Dendritic cell treated with granulocyte-macrophage colony-stimulating factor and Interleukin-4, amounts not matched to agents 40 ng/mL and 50 ng/mL, for 4 days (primary cell): ENCODE data around the gene POLR1H.
A peak's percentile ranks its signal among the peaks of the same experiment; 100 is the strongest.

Experiments
- H3K27ac Mint-ChIP-seq: one replicate; pipeline ENCODE4 v1.8.0; 2022; ENCODE audit warnings: mild to moderate bottlenecking, mixed read lengths
- H3K27me3 Mint-ChIP-seq: one replicate; pipeline ENCODE4 v1.8.0; 2022; ENCODE audit warnings: mild to moderate bottlenecking, mixed read lengths
- H3K36me3 Mint-ChIP-seq: one replicate; pipeline ENCODE4 v1.8.0; 2022; ENCODE audit warnings: low read depth, mixed read lengths
- H3K4me1 Mint-ChIP-seq: one replicate; pipeline ENCODE4 v1.8.0; 2022; ENCODE audit warnings: low read depth, mixed read lengths
- H3K4me3 Mint-ChIP-seq: one replicate; pipeline ENCODE4 v1.8.0; 2022; ENCODE audit warnings: mild to moderate bottlenecking, moderate library complexity, mixed read lengths
- H3K9me3 Mint-ChIP-seq: one replicate; pipeline ENCODE4 v1.8.0; 2022; ENCODE audit warnings: mixed read lengths
- intact Hi-C: fragments of 100-400 bp; cut with micrococcal nuclease; formaldehyde crosslinking; loops from one replicate; pipeline ENCODE4 v1.15.0; 2022

The POLR1H gene

DNA sequence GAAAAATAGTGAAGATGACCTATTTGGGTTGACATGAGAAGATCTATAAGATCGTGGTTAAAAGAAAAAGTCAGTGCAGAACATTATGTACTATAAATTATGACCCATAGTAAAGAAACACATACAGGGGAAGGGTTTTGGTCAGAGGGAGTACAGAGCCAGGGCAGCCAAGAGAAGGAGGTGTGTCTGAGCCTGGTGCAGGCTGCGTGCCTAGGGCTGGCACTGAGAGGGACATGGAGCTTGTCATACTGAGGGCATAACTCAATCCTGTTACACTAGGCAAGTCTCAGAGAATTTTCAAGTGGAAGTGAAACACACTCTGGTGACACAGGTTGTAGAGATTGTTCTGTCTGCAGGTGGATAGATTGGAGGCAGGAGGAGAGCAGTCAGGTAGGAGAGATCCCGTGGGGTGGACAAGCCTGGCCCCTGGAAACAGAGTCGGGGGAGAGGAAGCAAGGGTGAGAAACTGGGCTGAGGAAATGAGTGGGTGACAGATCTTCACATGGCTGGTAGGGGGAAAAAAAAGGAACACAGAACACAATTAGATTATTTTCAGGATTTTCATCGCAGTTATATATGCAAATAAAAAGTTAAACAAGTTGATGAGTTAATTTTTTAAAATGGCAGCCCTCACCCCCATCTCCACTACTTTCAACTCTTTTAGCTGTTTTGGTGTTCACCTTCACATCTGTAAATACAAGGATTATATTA, 33.0 kb downstream of the POLR1H start:
- Mint-ChIP-seq H3K4me3 (no peak overlapping the region), H3K27ac (no peak overlapping the region), H3K4me1 (peaks cover 6% of the 10 kb centered on the region), H3K36me3 (no peaks in the 10 kb centered on the region), H3K9me3 (no peaks in the 10 kb centered on the region), H3K27me3 (peaks cover 83% of the 10 kb centered on the region)
- intact Hi-C loops: no loop called here

DNA sequence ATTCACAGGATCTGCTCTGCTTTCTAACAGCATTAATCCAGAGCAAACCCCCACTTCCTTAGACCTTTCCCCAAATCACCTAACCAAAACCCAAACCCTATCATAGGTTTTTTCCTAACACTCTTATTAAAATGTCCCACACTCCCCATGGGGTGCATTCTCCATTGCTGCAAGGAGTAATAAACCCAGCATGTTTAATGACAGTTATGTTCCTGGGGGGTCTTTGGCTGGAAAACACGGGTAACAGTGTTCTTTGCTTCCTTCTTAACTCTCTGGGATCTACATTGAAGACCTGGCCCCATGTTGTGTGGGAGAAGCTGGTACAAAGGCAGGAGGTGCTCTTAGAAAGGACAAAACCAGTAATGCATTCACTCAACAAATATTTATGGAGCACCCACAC, 35.8 kb downstream of the POLR1H start:
- no peaks in the 10 kb centered on the region for H3K9me3 Mint-ChIP-seq
- peaks cover 24% of the 10 kb centered on the region for H3K4me1 Mint-ChIP-seq
- no peak overlapping the region for H3K4me3 Mint-ChIP-seq
- intact Hi-C loops: no loop called here
- H3K36me3 Mint-ChIP-seq: no peaks in the 10 kb centered on the region
- H3K27ac Mint-ChIP-seq: no peak overlapping the region
- peaks cover 86% of the 10 kb centered on the region for H3K27me3 Mint-ChIP-seq

DNA sequence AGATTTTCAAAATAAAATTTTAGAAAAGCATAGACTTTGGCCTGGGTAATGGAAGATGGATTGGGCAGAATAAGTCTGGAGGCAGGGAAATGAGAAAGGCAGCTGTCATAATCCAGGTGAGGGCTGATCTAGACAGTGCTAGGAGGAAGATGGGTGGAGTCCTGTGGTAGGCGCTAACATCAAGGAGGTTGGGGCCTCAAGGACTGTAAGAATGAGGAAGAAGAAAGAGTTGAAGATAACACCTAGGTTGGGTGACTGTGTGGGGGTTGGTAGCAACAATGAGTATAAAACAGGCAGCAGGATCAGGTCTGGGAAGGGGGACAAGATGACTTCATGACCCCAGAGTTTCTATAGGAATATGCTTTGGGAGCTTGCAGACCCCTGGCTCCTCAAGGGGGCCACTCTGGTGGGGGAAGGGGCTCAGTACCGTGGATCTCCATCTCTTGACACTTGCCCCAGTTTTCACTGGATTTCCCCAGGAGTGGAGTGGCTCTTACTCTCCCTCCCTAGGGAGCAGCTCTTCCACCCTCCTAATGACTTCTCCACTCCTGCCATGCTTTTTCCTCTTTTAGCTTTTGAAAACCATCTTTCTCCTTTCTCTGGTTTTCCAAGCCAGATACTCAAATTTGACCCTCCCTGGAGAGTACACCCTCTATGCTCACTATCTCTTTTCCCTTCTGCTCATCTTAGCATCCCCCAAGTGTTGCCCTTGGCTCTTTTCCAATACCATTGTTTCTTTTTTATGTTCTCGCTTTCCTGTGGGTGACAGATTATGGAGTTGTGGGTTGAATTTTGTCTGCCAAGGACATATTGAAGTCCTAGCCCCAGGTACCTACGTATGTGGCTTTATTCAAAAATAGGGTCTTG, 37.1 kb downstream of the POLR1H start:
- Mint-ChIP-seq H3K4me1 (peaks cover 37% of the 10 kb centered on the region), H3K4me3 (no peak overlapping the region), H3K27me3 (peaks cover 75% of the 10 kb centered on the region), H3K36me3 (no peaks in the 10 kb centered on the region), H3K27ac (no peak overlapping the region), H3K9me3 (no peaks in the 10 kb centered on the region)
- intact Hi-C loops: no loop called here

DNA sequence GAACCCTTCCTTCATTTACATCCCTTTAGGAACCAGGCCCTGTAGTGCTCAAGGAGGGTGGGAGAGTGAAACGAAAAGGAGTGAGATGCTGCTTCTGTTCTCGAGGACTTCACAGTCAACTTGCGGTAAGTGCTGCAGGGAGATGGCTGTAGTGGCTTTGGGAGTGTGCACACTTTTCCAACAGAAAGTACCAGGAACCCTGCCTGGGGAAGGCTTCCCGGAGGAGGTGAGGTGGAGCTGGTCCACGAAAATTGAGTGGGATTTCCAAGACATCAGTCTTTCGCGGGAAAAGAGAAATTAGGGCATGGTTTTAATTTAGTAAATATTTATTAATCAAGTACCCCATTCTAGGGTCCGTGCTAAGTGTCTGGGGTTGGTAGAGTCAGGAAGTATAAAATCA, 39.1 kb downstream of the POLR1H start:
- intact Hi-C loops: no loop called here
- Mint-ChIP-seq H3K4me3 (peak overlapping the region; percentile 46), H3K36me3 (no peaks in the 10 kb centered on the region), H3K27ac (no peak overlapping the region), H3K4me1 (peaks cover 38% of the 10 kb centered on the region), H3K9me3 (no peaks in the 10 kb centered on the region), H3K27me3 (peaks cover 78% of the 10 kb centered on the region)

DNA sequence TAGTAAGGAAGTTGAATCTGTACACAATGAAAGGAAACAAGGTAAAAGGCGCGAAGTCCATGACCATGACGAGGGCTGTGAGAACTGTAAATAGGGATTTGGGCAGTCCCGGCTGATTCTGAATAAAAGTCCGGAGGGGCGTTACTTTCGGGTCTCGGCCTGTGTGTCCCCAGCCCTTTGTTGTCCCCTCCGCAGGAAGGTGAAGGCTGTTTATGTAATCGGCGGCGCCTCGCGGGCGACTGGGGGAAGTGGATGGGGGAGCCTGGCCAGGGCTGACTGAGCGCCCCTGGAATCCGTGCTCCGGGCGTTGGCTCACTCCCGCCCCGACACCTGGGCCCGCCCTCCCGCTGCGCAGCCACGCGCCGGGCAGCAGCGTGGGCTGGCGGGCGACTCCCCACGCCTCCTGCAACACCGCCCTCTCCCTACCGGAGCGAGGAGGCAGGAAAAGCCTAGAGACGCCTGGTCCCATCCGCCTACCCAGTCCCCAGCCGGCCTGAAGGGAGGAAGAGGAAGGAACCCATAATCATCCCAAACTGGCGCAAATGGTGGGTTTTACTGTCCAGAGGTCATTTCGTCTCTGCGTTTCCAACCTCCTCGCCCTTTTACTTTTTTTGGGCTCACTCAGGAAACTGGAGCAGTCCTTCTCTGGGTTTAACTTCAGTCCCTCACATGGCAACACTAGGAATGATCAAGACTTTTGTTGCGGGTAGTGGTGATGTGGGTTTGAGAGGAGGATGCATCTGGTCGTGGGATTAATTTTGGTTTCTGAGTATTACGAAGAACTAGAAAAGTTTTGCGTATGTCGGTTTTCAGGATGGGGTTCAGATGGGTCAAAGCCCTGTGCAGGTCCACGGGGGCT, 39.7 kb downstream of the POLR1H start:
- H3K4me1 Mint-ChIP-seq: peaks cover 38% of the 10 kb centered on the region
- peaks cover 74% of the 10 kb centered on the region for H3K27me3 Mint-ChIP-seq
- intact Hi-C loops: no loop called here
- H3K9me3 Mint-ChIP-seq: no peaks in the 10 kb centered on the region
- peak overlapping the region; percentile 73 for H3K4me3 Mint-ChIP-seq
- H3K36me3 Mint-ChIP-seq: no peaks in the 10 kb centered on the region
- H3K27ac Mint-ChIP-seq: no peak overlapping the region

DNA sequence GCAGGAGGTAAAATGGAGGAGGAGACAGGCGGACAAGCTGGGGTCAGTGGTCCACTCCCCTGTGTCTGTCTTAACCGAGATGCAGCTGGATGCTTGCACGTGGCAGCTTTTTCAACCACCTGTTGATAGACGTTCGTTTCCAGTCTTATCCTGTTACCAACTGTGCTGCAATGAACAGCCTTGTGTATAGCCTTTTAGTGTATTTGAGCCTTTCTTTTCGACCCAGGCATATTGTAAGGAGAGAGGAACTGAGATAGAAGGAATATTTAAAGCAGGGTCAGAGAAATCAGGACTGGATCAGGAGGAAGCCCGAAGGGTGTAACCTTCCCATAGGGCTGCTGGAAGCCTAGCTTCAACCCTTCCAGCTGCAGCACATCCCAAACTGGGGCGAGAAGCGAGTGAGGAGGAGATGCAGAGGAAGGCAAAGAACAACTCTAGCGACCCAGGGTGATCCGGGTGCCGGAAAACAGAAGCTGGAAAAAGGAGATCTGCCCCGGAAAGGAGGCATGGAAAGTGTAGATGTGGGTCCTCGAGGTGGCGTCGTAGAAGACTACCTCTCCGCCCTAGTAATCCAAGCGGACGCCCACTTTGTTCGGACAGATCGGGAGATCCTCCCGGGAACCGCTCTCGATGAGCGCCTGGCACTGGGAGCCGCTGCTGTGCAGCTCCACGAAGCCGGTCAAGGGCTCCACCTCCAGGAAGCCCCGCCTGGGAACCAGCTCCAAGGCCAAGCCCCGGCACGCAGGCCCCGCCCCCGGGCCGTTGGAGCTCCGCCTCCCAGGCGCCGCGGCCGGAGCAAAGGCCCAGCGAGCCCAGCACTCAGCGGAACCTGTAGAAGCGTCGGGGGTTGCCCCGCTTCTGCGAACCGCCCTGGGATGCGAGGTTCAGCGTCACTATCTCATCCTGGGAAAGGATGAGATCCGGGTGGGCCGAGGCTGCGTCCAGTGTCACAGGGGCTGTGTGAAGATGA, 40.7 kb downstream of the POLR1H start:
- peaks cover 75% of the 10 kb centered on the region for H3K27me3 Mint-ChIP-seq

DNA sequence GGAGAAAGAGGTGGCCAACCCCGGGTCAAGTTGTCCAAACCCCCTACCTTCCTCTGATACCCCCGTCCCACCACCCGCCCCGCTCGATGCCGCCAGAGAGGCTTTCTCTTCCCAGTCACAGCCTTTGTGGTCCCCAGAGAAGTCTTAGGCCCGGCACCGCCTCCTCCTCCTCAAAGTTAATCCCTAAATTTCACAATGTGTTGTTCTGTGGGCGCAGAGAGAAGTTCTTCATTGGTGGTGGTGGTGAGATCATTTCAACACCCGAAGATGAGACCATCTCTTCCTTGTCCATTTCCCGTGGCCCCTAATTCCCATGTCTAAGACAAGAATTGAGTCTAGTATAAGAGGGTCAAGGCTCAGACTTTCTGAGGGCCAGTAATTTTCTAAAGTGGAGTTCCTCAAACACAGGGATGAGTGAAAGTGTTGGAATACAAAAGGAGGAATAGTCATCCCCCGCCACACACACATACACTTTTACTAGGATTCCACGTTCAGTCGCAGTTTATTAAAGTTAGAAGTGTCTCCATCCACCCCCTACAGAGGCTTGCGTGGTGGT, 41.4 kb downstream of the POLR1H start:
- intact Hi-C loops: loop anchor here (2.0 kb wide), 1 partner anchor 42 kb away; the partner anchor contains the start of gene POLR1H
- H3K27ac Mint-ChIP-seq: peak overlapping the region; percentile 59
- H3K4me3 Mint-ChIP-seq: peak overlapping the region; percentile 73
- no peaks in the 10 kb centered on the region for H3K9me3 Mint-ChIP-seq
- H3K36me3 Mint-ChIP-seq: no peaks in the 10 kb centered on the region
- peaks cover 69% of the 10 kb centered on the region for H3K27me3 Mint-ChIP-seq
- H3K4me1 Mint-ChIP-seq: peaks cover 40% of the 10 kb centered on the region

More for the DNA sequence above, 40.7 kb downstream of the POLR1H start:
- Mint-ChIP-seq H3K4me1 (peaks cover 38% of the 10 kb centered on the region), H3K9me3 (no peaks in the 10 kb centered on the region), H3K4me3 (peak overlapping the region; percentile 73), H3K36me3 (no peaks in the 10 kb centered on the region), H3K27ac (peak overlapping the region; percentile 59)
- intact Hi-C loops: loop anchor here (2.0 kb wide), 1 partner anchor 41 kb away; the partner anchor contains the start of gene POLR1H

DNA sequence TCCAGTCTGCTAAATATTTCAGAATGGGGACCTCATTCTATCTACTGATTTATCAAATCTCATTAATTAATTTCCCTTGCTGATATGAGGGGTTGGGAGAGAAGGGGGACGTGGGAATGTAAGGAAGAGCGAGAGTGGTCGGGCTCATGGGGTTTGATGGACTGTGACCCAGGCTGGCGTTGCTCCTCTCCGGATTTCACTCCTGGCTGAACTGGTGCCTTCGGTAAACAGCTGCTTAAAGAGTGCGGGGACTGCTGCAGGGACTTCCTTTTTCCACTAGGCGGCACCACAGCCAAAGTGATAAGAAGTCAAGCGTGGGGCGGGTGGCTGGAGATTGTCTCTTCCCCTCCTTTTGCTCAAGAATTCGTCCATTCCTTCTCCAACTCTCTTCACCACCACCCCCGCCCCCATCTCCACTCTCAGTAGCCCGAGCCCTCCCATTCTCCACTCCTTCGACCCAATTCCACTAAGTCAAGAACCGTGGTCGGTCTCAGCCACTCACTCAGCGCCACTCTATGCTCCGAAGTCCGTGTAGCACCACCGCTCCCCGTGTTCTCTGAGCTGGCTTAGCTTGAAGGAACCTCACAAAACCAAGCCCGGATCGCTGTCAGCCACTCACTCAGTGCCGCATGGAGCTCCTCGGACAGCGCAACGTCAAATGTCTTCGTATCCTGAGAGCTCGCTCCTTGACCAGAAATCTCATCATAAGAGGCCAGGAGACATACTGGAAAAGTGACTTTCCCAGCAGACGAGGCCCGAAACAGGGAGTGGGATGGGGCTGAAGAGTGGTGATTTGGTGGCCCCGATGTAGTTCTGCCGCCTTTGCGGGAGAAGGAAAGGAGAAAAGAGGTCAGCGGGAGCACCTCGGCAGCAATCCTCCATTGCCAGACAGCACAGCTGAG, 42.2 kb downstream of the POLR1H start:
- H3K9me3 Mint-ChIP-seq: no peaks in the 10 kb centered on the region
- peak overlapping the region; percentile 77 for H3K4me3 Mint-ChIP-seq
- H3K27ac Mint-ChIP-seq: peak overlapping the region; percentile 59
- peaks cover 48% of the 10 kb centered on the region for H3K4me1 Mint-ChIP-seq
- intact Hi-C loops: loop anchor here (1.0 to 2.0 kb wide), 3 partner anchors 28 to 67 kb away; partner anchors contain the start of gene POLR1H
- no peaks in the 10 kb centered on the region for H3K36me3 Mint-ChIP-seq
- peaks cover 68% of the 10 kb centered on the region for H3K27me3 Mint-ChIP-seq

DNA sequence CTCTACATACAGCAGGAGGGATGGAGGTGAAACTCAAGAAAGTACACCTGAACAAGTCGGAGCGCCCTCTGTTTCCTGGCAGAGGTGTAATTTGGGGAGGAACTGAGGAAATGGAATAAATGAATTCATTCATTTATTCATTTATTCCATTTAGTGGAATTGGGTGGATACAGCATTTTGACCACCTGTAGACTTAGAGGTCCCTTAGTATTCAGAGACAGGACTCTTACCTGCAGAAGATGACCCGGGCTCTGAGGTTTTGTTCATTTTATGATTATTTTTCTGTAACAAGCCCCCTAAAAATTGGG, 42.8 kb downstream of the POLR1H start:
- Mint-ChIP-seq H3K4me3 (no peak overlapping the region), H3K9me3 (no peaks in the 10 kb centered on the region), H3K27ac (no peak overlapping the region), H3K4me1 (peaks cover 54% of the 10 kb centered on the region), H3K27me3 (peaks cover 68% of the 10 kb centered on the region), H3K36me3 (no peaks in the 10 kb centered on the region)
- intact Hi-C loops: loop anchor here (1.0 to 2.0 kb wide), 3 partner anchors 27 to 66 kb away; partner anchors contain the start of gene POLR1H

DNA sequence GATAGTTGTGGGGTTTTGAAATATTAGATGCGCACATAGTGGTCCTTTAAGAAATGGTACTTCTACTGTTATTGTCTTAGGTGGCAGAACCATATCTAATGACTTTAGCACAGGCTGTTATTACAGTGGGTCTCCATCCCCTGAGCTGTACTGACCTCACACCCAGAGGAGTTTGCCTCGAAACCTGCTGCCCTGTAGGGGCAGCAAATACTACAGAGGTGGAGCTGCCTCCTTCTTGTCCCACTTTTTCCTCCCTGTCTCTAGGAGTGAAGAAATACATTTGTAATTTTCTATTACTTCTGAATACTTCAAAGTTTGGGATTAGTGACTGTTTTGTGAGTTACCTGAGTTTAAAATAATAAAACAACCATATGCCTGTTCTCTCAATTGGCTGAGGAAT, 43.6 kb downstream of the POLR1H start:
- intact Hi-C loops: no loop called here
- peaks cover 64% of the 10 kb centered on the region for H3K27me3 Mint-ChIP-seq
- H3K4me1 Mint-ChIP-seq: peaks cover 56% of the 10 kb centered on the region
- no peaks in the 10 kb centered on the region for H3K9me3 Mint-ChIP-seq
- no peaks in the 10 kb centered on the region for H3K36me3 Mint-ChIP-seq
- no peak overlapping the region for H3K27ac Mint-ChIP-seq
- H3K4me3 Mint-ChIP-seq: no peak overlapping the region

DNA sequence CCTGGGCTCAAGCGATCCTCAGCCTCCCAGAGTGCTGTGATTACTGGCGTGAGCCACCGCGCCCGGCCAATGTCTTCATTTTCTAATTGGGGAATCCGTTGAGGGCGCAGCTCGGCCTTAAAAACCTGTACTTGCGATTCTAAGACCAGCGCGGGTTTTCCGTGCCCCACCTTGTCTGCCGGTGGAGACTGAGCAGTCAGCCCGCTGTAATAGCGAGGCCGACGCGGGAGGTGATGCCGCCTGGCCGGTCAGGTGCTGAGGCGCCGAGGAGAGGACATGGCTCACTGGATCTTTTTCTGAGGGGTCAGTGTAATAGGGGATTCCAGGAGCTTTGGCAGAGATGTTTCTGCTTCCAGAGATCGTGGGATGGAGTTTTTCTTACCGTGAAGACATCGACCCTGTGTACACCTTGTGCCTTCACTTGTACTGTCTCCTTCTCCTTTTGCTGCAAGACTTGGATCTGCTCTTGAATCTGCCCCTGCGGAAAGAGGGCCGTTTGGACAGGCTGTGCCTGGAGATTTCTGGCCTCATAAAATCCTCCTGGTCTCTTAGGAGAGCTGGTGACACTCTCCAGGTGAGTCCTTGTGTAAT, 50.3 kb downstream of the POLR1H start:
- H3K4me3 Mint-ChIP-seq: no peak overlapping the region
- H3K9me3 Mint-ChIP-seq: no peaks in the 10 kb centered on the region
- intact Hi-C loops: no loop called here
- no peak overlapping the region for H3K27ac Mint-ChIP-seq
- H3K4me1 Mint-ChIP-seq: peaks cover 30% of the 10 kb centered on the region
- peaks cover 61% of the 10 kb centered on the region for H3K27me3 Mint-ChIP-seq
- H3K36me3 Mint-ChIP-seq: no peaks in the 10 kb centered on the region
